Activated CD8-positive, alpha-beta memory T cell treated with anti-CD3 and anti-CD28 coated beads for 36 hours (primary cell): ENCODE measurements around the gene JUN. TPM values are rescaled to one million over a fixed set of nuclear protein-coding genes. Genes with fewer than 3 reads are reported as not detected.
"Not testable (repeated sequence)": the region's sequence is repeated elsewhere in the genome, so short reads cannot be mapped to it uniquely, and the experiment has no call there.

Experiments
- CTCF ChIA-PET: fragments of 350-600 bp; sonication (Branson Sonifier 250); formaldehyde crosslinking; loops from one replicate; lab custom pipeline; 2021; ENCODE audit warnings: antibody characterized with exemption; lab: Charles Lee
- POLR2A ChIA-PET: fragments of 350-600 bp; sonication (Branson Sonifier 250); formaldehyde crosslinking; loops from one replicate; lab custom pipeline; 2021; ENCODE audit warnings: antibody characterized with exemption; lab: Charles Lee
- total RNA-seq, 2 experiments: library from RNA; stranded (reverse); gene quantifications; one replicate each; pipeline ENCODE4 v1.2.3, GENCODE V29; 2021

JUN gene
- total RNA-seq, 2 experiments from 2014 or later, result 16.1 to 17.1 TPM

- POLR2A ChIA-PET, result no interaction called here
- CTCF ChIA-PET, result interaction anchor here (0.7 kb wide), 1 partner anchor 14 kb away, joined by 3 read pairs; no protein-coding TSS in a partner anchor
These were observed 29.1 kb upstream of the JUN start for GRCh38 chr1:58812926-58813325.

DNA sequence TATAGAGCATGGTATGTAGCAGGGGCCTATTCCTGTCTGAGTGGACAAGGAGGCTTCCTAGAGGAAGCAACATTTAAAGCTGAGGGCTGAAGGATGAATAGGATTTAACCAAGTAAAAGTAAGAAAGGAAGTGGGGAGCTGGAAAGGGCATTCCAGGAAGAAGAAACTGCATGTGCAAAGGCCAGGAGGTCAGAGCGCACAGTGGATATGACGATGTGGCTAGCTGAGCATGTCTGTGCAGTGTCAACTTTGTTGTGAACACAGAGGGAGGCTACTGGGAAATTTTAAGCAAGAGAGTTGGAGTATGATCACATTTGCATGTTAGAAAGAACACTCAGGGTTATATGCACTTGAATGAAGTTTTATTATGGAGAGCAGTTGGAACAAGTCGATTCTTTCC lies 28.6 kb upstream of the JUN start:
- ChIA-PET POLR2A (no interaction called here), CTCF (interaction anchor here (1.4 kb wide), 1 partner anchor 9 kb away, joined by 3 read pairs; no protein-coding TSS in a partner anchor)

DNA sequence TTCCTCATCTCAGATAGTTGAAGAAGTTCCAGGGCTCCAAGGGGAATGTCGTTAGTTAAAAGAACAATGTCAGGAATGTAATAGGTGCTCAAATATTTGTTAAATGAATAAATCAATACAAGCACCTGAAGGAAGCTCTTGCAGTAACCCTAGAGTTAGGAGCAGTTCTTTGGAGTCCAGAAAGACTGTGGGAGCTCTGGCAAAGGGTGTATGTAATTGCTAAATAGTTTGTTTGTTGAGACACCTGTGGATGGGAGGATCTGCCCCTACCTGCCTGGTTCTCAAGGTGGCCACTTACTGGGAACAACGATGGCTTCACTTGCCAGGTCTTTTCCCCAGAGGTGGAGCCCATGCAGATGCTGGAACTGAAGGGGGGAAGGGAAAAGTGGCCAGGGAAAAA lies 27.5 kb upstream of the JUN start:
- CTCF ChIA-PET, result interaction anchor here (0.6 to 1.4 kb wide), 2 partner anchors 10 to 213 kb away, joined by 3 read pairs; no protein-coding TSS in a partner anchor
- POLR2A ChIA-PET, result no interaction called here

DNA sequence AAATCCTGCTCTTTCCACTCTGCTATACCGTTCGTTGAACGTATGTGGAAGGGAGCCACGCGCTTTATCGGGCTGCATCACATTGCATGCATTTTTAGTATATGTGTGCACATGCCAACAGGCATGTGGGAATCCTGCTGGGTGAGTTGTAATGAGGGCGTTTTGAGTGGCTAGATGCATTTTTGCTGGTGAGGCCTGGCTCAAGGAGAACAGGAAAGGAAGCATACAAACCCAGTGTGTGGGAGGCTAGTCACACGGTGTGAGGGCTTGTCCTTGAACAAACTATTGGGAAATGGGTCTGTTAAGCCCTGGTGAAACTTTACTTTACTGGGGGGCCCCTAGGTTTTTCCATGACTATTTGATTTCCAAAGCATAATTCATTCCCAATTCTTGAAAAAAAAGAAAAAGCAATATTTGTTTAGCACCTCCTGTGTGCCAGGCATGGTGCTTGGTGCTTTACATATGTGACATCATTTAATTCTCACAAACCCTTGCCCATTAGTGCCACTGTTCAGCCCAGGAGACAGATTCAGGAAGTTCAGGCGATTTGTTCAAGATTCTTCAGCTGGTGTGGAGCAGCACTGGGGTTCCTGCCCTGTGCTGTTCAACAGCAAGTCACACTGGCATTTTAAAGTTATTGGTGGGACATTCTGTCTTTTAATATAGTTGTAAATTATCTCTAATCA lies 25.6 kb upstream of the JUN start:
- ChIA-PET CTCF (no interaction called here), POLR2A (no interaction called here)

DNA sequence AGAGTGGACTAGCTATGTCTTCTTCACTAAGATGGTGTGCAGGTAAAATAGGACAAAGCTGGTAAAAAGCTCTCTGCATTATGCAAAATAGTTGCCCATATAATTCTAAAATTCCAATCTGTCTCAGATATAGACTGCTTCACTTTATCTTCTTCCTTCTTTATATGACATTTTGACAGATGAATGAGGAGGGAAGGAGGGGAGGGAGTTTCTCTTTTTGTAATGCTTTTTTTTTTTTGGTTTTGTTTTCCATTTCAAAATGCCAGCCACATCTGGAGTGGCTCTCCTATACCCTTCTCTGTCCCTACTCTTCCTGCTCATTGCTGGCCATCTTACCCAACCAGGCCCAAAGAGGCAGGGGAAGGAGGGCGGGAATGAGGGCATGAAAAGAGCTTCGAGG lies 24.2 kb upstream of the JUN start:
- ChIA-PET CTCF (no interaction called here), POLR2A (no interaction called here)

DNA sequence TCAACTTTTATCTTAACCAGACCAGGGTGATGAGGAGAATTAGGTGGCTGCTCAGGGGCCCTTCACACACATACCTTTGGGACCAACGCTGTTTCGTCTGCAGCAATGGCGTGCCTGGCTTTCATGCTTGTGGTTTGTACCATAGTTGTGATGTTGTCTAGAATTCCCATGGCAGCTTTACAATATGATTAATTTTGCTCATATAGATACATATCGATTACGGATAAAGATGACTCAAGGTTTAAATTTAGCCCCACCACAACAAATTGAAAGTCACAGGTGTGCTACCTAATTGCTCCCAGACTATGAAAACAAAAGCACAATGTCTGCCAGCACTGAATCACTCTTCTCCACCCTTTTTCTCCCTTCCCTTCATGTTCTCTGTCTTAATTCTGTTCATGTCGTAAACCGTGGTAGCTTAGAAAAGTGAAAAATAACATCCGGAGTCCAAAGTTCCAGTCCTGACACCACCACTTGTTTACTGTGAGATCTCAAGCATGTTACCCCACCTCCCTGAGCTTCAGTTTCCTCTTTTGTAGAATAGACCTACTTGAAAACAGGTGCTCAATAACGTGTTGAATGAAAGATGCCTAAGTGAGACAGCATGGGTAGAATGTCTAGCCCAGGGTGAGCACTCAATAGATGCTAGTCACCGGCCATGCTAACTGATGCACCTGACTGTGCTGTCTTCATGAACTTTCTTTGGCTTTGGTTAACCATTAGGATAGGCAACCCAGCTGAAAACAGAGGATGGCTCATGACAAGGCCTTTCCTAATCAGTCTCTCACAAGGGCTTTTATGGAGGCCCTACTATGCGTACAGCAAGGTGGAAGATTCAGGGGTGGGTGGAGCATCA lies 22.1 kb upstream of the JUN start:
- CTCF ChIA-PET, result no interaction called here
- POLR2A ChIA-PET, result interaction anchor here (0.6 kb wide), 2 partner anchors 86 to 97 kb away, joined by 3 read pairs; no protein-coding TSS in a partner anchor

DNA sequence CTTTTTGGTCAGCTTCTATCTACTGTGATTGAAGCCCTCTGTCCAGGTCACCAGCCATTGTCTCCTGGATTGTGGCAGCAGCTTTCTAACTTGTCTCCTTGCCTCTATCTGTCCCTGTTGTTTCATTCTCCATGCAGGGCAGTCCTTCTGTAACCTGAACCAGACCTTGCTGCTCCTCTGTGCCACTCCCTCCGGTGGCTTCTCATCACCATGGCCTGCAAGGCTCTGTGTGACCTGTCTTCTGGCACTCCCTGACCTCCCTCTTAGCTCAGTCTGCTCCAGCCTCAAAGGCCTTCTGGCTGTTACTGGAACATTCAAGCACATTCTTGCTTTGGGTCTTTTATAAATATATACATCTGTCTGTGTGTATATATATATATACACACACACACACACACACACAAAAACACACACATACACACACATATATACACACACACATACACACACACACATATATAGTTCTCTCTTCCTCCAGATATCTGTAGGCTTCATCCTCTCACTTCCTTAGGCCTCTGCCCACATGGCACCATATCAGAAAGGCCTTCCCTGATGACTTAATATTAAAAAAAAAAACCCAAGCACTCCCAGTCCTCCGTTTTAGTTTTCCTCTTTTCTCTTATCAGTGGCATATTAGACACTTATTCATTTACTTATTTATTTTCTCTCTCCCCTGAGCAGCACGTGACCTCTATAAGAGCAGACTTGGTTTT lies 21.2 kb upstream of the JUN start:
- ChIA-PET POLR2A (no interaction called here), CTCF (no interaction called here)

GRCh38 chr1:58803858-58804257 lies 20.0 kb upstream of the JUN start:
- ChIA-PET POLR2A (no interaction called here), CTCF (no interaction called here)

DNA sequence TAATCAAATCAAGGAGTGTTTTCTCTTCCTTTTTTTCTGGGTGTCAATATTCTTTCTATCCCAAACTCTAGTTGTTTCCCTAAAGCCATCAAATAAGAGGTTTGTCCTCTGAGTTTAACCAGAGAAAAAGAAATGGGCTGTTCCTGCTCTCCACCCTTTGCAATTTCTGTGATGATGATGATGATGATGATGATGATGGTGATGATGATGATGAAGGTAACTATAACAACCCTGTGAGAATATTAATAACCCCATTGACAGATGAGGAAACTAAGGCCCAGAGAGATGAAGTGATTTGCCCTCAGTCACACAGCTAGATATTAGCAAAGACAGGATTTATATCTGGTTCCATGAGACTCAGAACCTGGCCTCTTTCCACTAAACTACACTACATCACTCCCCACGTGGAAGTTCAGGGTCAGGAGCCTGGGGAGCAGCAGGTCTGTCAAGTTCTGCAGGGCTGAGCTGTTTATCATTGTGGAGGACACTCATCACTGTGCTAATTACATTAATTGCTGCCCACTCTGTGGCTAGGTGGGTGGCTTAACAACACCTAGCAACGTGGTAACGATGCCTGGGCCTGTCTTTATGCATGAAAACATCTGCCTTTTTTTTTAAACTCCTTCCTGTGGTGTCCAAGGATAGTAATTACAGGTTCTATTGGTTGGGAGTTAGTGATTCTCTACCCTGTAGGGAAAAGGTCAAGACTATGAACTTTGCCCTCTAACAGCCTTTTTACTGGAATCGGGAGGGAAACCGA lies 19.0 kb upstream of the JUN start:
- ChIA-PET POLR2A (no interaction called here), CTCF (no interaction called here)

GRCh38 chr1:58801286-58801685 lies 17.4 kb upstream of the JUN start:
- POLR2A ChIA-PET, result not testable (repeated sequence)
- CTCF ChIA-PET, result interaction anchor here (1.0 kb wide), 1 partner anchor 20 kb away, joined by 3 read pairs; no protein-coding TSS in a partner anchor

DNA sequence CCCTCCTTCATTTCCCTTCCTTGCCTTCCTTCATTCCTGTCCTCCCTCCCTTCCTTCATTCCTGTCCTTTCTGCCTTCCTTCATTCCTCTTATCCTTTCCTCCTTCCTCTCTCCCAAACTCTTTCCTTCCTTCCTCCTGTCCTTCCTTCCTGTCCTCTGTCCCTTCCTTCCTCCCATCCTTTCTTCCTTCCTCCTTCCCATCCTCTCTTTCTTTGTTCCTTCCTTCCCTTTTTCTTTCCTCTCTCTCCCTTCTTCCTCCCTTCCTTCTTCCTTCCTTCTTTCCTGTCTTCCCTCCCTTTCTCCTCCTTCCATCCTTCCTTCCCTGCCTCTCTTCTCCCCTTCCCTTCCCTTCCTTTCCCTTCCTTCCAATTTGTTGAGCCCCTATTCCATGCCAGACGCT lies 15.8 kb upstream of the JUN start:
- ChIA-PET POLR2A (no interaction called here), CTCF (no interaction called here)

DNA sequence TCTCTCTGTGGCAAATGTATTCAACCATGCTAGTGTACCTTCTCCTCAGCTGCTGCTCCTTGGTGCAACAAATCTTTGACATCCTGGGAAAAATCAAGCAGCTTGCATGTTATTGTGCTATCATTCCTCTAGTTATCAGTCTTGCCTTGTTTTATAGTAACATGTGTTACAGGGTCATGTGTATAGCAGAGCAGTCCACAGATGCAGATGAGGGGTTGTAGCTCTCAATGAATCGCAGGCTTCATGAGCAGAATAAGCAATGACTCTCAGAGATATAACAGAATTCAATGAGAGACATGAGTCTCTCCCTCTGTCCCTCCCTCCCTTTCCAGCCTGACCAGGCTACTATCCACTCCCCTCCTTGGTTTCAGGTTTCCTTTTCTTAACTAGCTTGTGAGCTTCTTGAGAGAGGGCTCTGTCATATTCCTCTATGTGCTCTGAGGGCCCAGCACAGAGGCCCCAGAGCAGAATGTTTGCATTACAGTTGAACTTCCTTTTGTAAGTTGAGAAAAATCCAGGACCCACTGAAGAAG lies 15.1 kb upstream of the JUN start:
- CTCF ChIA-PET, result no interaction called here
- POLR2A ChIA-PET, result interaction anchor here (0.6 kb wide), 1 partner anchor 45 kb away, joined by 3 read pairs; no protein-coding TSS in a partner anchor

DNA sequence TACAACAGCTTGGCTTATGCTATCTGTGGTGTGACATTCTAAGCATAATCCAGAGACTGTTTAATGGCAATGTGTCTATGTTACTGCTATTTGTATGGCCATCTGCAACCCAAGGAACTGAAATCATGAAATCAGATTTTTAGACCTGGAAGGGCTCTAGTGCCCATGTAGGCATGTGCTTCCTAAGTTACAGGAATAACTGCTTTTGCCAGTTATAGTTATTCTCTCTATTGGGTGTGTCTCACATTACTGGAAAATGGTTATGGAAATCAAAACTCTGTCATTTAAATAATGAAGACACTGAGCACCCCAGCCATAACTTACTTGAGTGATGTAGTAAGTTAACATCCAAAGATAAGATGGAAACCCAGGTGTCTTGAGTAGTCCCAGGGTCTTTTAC lies 12.6 kb upstream of the JUN start:
- POLR2A ChIA-PET, result no interaction called here
- CTCF ChIA-PET, result no interaction called here

GRCh38 chr1:58794585-58794984 lies 10.7 kb upstream of the JUN start:
- POLR2A ChIA-PET, result no interaction called here

DNA sequence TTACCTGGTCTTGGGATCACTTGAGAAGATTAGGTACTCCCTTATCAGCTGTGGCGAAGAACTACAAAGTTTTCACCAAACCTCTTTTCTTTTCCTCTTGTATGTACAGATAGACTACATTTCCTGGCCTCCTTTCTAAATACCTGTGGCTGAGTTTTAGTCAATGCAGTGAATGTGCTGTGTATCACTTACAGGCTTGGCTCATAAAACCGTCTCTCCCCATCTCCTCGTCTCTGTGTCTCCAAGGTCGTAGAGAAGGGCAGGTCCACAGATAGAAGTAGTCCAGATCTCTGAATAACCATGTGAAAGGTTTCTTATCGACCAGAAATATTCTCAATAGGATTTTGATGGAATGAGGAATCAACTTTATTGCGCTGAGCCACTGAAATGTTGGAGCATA lies 9.0 kb upstream of the JUN start:
- ChIA-PET POLR2A (no interaction called here), CTCF (interaction anchor here (0.6 kb wide), 1 partner anchor 1352 kb away, joined by 3 read pairs; no protein-coding TSS in a partner anchor)

More at GRCh38 chr1:58794585-58794984, 10.7 kb upstream of the JUN start:
- CTCF ChIA-PET, result no interaction called here

DNA sequence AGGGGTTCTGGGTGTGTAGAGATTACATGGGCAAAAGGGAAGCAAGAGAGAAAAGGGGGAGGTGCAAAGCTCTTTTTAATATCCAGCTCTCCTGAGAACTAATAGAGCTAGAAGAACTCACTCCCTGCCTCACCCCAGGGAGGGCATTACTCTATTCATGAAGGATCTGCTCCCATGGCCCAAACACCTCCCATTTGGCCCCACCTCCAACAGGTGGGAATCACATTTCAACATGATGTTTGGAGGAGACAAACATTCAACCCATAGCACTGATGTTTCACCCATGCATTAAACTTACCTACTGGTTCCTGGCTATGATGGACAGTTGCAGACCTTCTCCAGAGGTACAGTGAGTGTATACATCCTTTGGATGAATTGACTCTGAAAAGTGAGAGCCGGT lies 7.3 kb upstream of the JUN start:
- ChIA-PET POLR2A (no interaction called here), CTCF (no interaction called here)

DNA sequence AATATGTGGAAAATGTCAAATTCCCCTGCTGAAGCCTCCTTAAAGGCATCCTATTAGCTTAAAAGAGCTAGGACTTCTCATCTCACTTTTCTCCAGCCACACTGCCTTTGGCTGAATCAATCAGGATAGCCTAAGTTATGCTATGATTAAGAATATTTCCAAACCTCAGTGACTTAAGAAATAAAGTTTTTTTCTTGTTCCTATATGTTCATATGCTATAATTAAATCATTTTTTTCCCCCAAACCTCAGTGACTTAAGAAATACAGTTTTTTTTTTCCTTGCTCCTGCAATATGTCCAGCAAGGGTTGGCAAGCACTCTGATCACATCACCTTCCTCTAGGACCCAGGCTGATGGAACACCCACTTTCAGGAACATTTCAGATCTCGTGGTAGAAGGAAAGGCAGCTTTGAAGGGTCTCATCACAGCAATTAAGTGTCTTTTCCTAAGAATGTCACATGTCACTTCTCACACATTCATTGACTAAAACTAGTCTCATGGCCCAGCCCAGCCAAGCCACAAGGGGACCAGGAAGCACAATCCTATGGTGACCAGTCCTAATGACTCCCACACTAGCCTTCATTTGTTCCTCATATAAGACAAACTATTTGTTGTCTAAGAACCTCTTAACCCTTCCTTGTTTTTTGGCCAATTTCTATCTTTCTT lies 6.3 kb upstream of the JUN start:
- POLR2A ChIA-PET, result no interaction called here
- CTCF ChIA-PET, result no interaction called here

GRCh38 chr1:58789322-58789856 lies 5.5 kb upstream of the JUN start:
- POLR2A ChIA-PET, result no interaction called here
- CTCF ChIA-PET, result no interaction called here
